LNCAP (cell line): ENCODE measurements around the gene ANO2.

Experiments used
- CTCF ChIP-seq: fragments of 450-650 bp; IDR thresholded peaks from 2 replicates; pipeline ENCODE4 v1.5.1; 2017; ENCODE audit warnings: mild to moderate bottlenecking

The ANO2 gene

GRCh38 chr12:5969974-5970690 lies 25.1 kb upstream of the ANO2 start:
- TF ChIP-seq CTCF = no peak

GRCh38 chr12:5969156-5969973 lies 24.3 kb upstream of the ANO2 start:
- no peak for TF ChIP-seq CTCF

GRCh38 chr12:5967645-5968415 lies 22.8 kb upstream of the ANO2 start:
- TF ChIP-seq CTCF = no peak

GRCh38 chr12:5966486-5967095 lies 21.5 kb upstream of the ANO2 start:
- TF ChIP-seq CTCF = no peak

GRCh38 chr12:5965950-5966383 lies 20.9 kb upstream of the ANO2 start:
- TF ChIP-seq CTCF = peak; percentile 96

- no peak for TF ChIP-seq CTCF
These were observed 20.1 kb upstream of the ANO2 start for GRCh38 chr12:5964913-5965900.
